HG03469 (cell line): Measurements from ENCODE around the gene SNRNP70.
A peak's percentile ranks its signal among the peaks of the same experiment; 100 is the strongest.
"Not testable (repeated sequence)": the region's sequence is repeated elsewhere in the genome, so short reads cannot be mapped to it uniquely, and the experiment has no call there.

Experiments used
- ATAC-seq: cut with Tn5 transposase; IDR thresholded peaks from one replicate; pipeline ENCODE4 v1.9.1; 2021; ENCODE audit warnings: mild to moderate bottlenecking, moderate library complexity, moderate number of reproducible peaks; ENCODE audit not compliant: unreplicated experiment

SNRNP70 gene

DNA sequence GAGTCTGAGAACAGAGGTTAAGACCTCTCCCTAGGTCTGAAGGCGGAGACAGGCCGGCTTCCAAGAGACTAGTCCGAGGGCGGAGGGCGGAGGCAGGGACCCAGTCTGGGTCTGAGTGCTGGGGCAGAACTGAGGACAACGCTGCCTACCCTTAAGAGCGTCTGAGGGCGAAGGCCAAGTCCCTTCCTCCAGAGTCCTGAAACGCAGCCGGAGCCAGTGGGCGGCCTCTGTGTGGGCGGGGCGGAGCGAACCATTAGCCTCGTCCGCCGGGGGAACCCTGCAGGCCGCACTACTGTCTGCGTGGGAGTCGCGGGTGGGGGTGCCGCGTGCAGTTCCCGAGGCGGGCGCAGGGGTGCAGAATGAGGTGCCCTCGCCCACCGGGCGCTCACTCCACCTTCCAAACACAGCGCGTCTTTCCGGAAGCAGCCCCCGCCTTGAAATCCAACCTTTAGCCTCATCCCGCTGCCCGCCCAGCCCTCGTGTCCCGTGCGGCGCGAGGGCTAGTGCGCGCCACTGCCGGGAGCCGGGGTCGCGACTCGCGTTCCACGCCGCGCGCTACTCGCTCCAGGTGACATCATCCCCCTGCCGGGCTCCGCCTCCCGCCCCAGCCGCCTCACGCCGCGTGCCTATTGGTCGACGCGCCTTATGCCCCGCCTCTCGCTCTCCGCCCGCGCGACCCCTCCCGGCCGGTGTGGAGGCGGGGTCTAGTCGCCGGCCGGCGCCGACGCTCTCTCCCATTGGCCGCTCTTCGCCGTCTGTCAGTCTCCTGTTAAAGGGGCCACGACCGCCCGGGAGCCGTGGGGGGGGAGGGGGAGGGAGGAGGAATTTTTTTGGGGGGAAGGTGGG is 33.5 kb downstream of the SNRNP70 start, which contains the start of gene C19orf73:
C19orf73 (minus strand) TSS at position 579 of the 846 bp plus-strand sequence; CDS start at position 458, 121 bp downstream.
- peak; percentile 52 for ATAC-seq

DNA sequence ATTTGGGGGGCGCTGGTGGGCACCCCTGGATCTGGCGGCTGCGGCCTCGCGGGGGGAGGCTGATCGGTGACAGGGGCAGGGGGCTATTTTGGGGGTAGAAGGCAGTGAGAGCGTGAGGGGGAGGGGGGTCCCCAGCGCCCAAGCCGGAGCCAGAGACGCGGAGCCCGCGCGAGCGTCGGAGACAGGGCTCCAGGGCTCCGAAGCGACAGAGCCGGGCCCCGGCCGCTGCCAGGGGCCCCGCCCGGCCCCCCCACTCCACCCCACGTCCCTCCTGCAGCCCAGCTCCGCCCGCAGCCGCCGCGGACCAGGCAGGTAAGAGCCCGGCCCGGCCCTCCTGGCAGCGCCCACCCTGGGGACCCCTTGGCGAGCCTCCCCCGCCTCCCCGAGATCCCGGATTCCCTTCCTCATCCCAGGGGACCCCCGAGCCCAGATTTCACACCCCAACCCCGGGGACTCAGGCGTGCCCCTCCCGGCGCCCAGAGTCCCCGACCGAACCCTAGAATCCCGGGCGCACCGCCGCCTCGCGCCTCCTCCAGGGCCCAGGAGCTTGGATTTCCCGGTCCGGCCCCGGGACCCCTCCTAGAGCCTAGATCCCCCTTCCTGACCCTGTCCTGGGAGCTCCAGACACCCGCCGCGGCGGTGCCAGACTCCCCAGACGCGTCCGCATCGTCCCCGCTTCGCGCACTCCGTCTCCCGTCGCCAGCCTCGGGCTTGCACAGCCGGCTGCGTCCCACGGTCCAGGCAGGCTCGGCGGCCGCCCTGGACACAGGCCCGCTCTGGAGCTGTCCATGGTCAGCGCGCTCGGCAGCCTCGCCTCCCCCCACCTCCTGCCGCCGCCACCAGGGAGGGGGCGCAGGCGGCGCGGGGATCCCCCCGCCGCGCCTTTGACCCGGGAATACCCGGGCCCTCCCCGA is 34.4 kb downstream of the SNRNP70 start, which contains the start of gene PPFIA3:
PPFIA3 (plus strand) TSS at position 134 of the 914 bp plus-strand sequence. CDS start 8,330 bp downstream, outside the sequence.
- ATAC-seq, result no peak

DNA sequence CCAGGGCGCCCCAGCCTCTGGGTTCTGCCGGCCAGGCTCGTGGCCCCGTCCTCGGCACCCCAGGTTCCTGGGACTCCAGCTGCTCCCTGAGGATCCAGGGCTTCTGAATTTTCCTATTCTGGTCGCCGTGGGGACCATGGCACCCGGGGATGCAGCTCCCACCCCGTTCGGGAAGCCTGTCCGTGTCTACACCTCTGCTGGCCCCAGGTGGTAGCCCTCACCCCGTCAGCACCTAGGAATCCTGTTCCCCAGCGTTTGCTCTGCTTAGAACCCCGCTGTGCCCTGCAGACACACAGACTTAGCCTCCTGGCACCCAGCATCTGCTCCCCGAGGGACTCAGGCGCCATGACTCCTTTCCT is 35.1 kb downstream of the SNRNP70 start:
- no peak for ATAC-seq

DNA sequence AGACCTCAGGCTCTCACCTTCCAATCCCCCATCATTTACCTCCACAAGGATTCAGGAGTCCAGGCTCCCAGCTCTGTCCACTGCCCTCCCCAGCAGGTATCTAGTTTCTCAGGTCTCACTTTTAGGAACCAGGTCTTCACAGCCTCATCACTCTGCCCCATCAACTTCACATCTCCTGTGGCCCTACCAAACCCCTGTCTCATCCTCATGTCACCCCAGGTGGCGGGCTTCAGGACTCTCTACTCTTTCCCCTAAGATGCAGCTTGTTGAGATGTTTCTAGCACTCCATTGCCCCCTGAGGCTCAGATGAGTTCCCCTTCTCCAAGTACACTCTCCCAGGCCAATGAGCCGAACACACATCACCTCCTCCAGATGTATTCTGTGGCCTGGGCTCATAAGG is 35.6 kb downstream of the SNRNP70 start:
- ATAC-seq, result no peak

DNA sequence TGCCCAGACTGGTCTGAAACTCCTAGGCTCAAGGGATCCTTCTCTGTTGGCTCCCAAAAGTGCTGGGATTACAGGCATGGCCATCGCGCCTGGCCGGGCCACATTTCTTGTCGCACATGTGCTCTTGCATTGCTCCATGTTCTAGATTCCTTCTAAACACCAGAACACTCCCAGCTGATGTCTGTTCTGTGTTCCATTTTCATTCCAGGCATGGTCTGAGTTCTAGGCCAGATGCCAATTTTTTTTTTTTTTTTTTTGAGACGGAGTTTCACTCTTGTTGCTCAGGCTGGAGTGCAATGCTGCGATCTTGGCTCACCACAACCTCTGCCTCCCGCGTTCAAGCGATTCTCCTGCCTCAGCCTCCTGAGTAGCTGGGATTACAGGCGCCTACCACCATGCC is 36.6 kb downstream of the SNRNP70 start:
- ATAC-seq, result not testable (repeated sequence)

DNA sequence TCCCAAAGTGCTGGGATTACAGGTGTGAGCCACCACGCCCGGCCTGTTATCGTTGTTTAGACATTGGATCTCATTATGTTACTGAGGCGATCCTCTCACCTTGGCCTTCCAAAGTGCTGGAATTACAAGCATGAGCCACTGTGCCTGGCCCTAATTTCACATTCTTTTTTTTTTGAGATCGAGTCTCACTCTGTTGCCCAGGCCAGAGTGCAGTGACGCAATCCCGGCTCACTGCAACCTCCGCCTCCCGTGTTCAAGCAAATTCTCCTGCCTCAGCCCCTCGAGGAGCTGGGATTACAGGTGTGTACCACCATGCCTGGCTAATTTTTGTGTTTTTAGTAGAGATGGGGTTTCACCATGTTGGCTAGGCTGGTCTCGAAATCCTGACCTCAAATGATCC is 38.0 kb downstream of the SNRNP70 start:
- ATAC-seq, result not testable (repeated sequence)

DNA sequence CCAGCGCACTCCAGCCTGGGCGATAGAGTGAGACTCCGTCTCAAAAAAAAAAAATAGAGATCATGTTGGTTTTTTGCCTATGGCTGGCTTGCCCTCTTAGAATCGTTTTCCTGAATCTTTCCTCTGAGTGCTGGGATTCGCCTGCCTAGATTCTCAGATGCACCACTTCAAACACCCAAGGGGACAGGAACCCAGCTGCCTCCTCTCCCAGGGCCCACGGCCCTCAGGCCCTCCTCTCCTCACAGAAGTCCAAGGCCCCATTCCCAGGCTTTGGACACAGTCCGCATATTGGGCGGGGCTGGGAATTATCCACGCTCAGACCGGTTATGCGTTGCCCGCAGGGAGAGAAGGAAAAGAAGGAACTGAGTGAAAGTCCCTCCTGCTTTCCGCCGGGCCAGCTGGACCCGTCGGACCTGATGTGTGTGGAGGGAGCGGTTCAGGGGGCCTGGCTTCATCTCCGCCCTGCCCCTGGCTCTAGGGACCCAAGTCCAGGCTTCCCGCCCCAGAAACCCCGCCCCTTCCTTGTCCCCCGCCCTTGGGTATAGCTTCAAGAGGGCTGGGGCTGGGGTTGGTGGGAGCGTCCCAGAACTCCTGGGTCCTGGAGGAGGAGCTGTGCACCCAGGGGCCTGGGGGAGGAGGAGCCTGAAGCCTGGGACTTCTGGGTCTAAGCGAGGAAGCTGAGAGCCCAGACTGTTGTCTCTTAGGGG is 39.9 kb downstream of the SNRNP70 start:
- no peak for ATAC-seq

DNA sequence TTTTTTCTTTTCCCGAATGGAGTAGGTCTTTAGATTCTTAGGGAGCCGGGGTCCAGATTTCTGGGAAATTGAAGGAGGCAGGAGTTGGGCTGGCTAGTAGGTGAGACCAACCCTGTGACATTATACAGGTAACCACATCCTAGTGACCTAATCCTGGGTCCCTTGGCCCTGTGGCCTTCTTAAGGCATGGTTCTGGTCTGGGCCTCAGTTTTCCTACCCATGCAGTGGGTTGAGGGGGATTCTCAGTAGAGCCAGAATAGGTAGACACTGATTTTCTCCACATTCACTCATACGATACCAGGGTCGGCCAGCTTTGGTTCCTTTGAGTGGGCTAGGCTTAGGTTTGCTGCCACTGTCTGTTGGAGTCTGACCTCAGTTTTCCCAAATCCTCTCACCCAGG is 41.3 kb downstream of the SNRNP70 start:
- ATAC-seq, result no peak

DNA sequence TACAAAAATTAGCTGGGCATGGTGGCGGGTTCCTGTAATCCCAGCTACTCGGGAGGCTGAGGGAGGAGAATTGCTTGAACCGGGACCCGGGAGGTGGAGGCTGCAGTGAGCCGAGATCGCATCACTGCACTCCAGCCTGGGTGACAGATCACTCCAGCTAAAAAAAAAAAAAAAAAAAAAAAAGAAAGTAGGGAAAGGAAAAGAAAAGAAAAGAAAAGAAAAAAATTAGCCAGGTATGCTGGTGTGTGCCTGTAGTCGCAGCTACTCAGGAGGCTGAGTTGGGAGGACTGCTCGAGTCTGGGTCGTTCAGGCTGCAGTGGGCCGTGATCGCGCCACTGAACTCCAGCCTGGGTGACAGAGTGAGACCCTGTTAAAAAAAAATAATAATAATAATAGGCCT is 42.0 kb downstream of the SNRNP70 start:
- not testable (repeated sequence) for ATAC-seq

DNA sequence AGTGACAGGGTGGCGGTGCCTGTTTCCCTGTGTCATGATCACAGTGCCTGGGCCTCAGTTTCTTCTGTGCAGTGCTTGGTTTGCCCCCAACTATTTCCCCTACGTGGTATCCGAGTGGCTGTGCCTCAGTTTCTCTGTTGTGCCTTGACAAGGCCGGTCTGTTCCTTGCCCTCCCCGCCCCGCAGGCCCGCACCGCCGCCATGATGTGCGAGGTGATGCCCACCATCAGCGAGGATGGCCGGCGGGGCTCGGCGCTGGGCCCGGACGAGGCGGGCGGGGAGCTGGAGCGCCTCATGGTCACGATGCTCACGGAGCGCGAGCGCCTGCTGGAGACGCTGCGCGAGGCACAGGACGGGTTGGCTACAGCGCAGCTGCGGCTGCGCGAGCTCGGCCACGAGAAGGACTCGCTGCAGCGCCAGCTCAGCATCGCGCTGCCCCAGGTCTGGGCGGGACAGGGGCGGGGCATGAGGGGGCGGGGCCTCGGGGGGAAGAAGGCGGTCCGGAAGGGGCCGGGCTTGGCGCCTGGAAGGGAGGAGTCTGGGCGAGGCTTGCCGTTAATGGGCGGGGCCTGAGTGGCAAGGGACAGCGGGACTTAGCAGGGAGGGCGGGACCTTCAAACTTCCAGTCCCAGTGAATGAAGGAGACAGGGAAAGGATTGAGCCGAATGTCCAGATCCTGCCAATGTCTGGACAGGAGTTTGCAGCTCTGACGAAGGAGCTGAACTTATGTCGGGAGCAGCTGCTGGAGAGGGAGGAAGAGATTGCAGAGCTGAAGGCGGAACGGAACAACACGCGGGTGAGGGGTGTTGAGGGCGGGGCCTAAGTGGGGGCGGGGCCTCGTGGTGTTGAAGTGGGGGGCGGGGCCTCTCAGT is 42.7 kb downstream of the SNRNP70 start:
- ATAC-seq, result peak; percentile 45

DNA sequence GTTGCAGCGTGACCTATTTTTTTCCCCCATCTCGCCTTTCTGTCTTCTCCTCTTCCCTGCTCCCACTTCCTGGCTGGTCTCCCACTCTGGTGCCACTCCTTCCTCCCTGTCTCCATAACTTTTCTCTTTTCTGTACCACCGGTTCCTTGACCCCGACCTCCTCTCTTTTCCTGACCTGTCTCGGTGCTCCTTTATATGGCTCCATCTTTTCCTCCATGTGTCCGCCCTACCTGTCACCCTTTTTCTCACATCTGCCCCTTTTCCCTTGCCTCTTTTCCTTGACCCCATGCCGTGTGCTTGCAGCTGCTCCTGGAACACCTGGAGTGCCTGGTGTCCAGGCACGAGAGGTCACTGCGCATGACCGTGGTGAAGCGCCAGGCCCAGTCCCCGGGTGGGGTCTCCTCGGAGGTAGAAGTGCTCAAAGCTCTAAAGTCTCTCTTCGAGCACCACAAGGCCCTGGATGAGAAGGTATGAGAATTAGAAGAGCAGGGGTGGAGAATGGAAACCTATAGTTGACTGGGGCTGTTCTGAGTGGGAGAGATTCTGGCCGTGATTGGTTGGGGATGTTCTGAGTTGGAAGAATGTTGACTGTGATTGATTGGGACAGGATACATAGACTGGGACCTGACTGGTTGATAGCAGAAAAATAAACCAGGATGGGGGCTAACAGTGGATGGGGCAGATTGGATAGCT is 43.4 kb downstream of the SNRNP70 start:
- no peak for ATAC-seq

DNA sequence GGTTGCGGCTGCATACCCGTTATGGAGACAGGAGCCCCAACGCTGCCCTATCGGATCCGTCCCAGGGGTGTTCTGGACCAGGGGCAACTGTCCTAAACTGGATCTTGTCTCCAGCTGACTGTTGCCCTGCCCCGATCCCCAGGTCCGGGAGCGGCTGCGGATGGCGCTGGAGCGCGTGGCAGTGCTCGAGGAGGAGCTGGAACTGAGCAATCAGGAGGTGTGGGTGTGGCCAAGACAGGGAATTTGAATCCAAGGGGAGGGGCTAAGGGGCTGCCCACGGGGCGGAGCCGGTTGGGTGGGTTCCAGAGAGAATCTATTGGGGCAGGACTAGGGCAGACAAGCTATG is 44.0 kb downstream of the SNRNP70 start:
- no peak for ATAC-seq

DNA sequence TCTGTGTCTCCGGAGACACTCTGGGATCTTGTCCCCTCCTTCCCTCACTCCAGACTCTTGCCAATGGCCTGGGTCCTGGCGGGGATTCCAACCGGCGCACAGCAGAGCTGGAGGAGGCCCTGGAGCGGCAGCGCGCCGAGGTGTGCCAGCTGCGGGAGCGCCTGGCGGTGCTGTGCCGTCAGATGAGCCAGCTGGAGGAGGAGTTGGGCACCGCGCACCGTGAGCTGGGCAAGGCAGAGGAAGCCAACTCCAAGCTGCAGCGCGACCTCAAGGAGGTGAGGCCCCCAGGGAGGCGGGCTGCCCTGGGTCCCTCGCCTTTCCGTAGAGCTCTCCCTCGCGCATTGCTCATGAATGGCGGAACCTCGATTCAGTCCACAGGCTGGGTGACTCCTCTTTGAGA is 45.1 kb downstream of the SNRNP70 start:
- ATAC-seq, result no peak

DNA sequence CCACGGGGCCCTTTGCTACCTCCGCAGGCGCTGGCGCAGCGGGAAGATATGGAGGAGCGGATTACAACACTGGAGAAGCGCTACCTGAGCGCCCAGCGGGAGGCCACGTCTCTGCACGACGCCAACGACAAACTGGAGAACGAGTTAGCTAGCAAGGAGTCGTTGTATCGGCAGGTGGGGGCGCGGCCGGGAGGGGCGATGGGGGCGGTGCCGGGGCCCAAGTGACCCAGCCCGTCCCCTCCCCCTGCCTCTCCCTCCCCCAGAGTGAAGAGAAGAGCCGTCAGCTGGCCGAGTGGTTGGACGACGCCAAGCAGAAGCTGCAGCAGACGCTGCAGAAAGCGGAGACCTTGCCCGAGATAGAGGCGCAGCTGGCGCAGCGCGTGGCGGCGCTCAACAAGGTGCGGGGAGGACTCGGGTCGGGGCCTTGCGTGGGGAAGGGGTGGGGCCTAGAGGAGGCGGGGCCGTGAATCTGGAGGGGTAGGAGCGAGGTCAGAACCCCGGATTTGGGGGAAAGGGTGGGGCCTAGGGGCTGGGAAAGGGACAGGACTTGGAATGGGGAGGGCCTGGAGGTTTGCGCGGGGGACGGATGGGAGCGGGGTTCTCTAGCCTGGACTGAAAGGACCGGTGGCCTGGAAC is 47.8 kb downstream of the SNRNP70 start:
- ATAC-seq, result no peak

DNA sequence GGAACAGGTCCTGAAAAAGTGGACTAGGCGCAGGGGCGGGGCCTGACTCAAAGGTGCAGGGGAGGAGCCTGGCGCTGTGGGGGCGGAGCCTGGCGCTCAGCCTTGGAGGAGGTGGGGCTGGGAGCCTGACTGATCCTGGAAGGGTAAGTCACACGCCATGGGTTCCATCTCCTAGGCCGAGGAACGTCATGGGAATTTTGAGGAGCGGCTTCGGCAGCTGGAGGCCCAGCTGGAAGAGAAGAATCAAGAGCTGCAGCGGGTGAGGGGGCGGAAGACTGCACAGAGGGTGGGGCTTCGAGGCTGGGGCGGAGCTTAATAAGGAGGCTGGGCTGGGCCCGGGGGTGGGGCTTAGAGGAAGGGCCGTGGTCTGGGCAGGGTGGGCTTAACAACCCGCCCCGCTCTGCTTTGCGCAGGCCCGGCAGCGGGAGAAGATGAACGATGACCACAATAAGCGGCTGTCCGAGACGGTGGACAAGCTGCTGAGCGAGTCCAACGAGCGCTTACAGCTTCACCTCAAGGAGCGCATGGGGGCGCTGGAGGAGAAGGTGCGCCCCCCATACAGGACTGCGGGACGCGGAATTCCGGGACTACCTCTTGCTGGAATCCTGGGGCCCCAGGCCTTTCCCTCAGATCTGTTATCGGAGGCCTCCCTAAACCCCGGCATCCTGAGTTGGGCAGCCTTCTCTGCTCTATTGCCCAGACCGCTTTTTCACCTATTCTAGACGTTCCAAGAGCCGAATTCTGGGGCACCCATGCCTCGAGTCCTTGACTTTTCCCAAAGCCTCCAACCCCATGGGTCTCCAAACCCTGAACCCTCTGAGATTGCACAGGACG is 48.6 kb downstream of the SNRNP70 start:
- no peak for ATAC-seq

DNA sequence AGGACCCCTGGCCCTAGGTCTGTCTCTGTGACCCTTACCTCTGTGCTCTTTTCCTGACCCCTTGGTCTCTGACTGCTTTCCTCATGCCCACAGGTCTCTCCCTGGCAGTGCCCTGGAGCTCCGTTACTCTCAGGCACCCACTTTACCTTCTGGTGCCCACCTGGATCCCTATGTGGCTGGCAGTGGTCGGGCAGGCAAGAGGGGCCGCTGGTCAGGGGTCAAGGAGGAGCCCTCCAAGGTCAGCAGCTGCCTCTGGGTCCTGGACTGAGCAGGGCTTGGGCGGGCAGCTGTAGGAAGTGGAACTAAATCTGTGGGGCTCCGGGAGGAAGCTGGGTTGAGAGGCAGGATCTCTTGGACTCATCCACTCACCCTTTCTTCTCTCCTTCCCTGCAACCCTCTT is 50.4 kb downstream of the SNRNP70 start:
- no peak for ATAC-seq

DNA sequence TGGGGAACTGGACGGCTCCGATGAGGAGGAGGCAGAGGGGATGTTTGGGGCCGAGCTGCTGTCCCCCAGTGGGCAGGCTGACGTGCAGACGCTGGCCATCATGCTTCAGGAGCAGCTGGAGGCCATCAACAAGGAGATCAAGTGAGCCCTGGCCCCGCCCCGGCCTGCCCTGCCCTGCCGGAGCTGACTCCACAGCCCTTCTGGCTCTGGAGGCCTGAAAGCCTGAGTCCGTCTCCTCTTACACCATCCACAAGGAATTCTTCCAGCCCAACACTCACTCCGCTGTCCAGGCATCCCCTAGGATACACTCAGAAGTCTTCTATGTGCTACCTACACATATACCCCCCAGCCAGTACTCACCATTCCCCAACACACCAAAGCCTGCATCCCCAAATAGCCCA is 51.5 kb downstream of the SNRNP70 start:
- no peak for ATAC-seq

DNA sequence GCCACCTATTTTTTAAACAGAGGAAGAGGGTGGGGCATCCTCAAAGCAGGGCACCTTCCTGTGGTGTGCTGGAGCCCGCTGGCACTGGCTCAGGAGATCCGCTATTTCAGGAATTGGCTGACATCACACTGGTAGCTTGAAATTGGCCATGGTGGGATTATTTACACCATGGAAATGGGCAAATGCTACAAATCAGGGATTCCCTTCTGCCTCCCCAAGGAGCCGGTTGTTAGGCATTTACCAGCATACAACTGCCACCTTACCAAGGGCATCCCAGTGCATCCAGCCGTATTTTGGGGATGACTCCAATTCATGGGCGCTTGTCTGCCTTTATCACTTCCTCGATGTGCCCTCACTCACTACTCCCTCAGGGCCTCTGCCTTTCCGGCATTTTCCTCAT is 55.7 kb downstream of the SNRNP70 start:
- no peak for ATAC-seq
